A549 (cell line): ENCODE measurements around the gene GPANK1. TPM values are rescaled to one million over a fixed set of nuclear protein-coding genes. Genes with fewer than 3 reads are reported as not detected.
A peak's percentile ranks its signal among the peaks of the same experiment; 100 is the strongest.

ENCODE experiments used
- ATAC-seq, 2 experiments: fragments of 200-7000 bp in 1 of 2; fragments of >200 bp in 1 of 2; cut with Nextera tagmentation in 1 of 2; cut with Tn5 transposase in 1 of 2; 3 replicates each; pipeline versions ENCODE4 v1.8.0 to v1.9.1; 2018 to 2020; ENCODE audit warnings: mild to moderate bottlenecking in 1 of 2, moderate library complexity in 1 of 2
- CTCF ChIA-PET: fragments of 300-600 bp; sonication (Branson Sonifier 250); formaldehyde crosslinking; extraction: SDS; loops from one replicate; lab custom pipeline; 2021; ENCODE audit warnings: antibody characterized with exemption, inconsistent platforms; lab: Yijun Ruan, JAX
- POLR2A ChIA-PET: fragments of 350-600 bp; formaldehyde crosslinking; extraction: SDS; loops from one replicate; lab custom pipeline; 2021; ENCODE audit warnings: antibody characterized with exemption, inconsistent platforms; lab: Yijun Ruan, JAX
- DNase-seq, 2 experiments: peaks; one replicate each; pipeline versions ENCODE4 v3.0.0 to v3.0.0-alpha.2; 2011 to 2016; ENCODE audit warnings: low read depth in 1 of 2, low spot score in 1 of 2
- FAIRE-seq: peaks from 2 replicates; lab custom pipeline; 2011; peaks lifted over from hg19 to GRCh38; lab: Jason Lieb, UNC
- H3K27ac ChIP-seq, 2 experiments: fragments of >200 bp; sonication (Bioruptor Twin); formaldehyde crosslinking; 3 replicates each; pipeline ENCODE4 v1.5.1; 2016 to 2017
- H3K4me1 ChIP-seq: fragments of >200 bp; sonication (Bioruptor Twin); formaldehyde crosslinking; 3 replicates; pipeline ENCODE4 v1.6.1; 2016
- H3K4me2 ChIP-seq: fragments of >200 bp; sonication (Bioruptor Twin); formaldehyde crosslinking; 3 replicates; pipeline ENCODE4 v1.6.1; 2016
- H3K4me3 ChIP-seq: fragments of >200 bp; sonication (Bioruptor Twin); formaldehyde crosslinking; 3 replicates; pipeline ENCODE4 v1.5.1; 2016
- H3K9me3 ChIP-seq: fragments of >200 bp; sonication (Bioruptor Twin); formaldehyde crosslinking; 3 replicates; pipeline ENCODE4 v1.6.1; 2016
- BHLHE40 ChIP-seq: IDR thresholded peaks from 2 replicates; pipeline ENCODE4 v1.6.1; 2012; ENCODE audit warnings: low read depth, low read length, inconsistent platforms
- CHD2 ChIP-seq: fragments of 150-350 bp; IDR thresholded peaks from 2 replicates; pipeline ENCODE4 v1.6.1; 2014; ENCODE audit warnings: low read length; ENCODE audit not compliant: partially characterized antibody
- EHF ChIP-seq: fragments of 250-450 bp; sonication (Bioruptor Pico); IDR thresholded peaks from 2 replicates; pipeline ENCODE4 v1.5.0; 2020; ENCODE audit warnings: mild to moderate bottlenecking
- GATA3 ChIP-seq: IDR thresholded peaks from 2 replicates; pipeline ENCODE4 v1.6.1; 2012; ENCODE audit warnings: borderline replicate concordance
- HOXA7 ChIP-seq: fragments of 250-450 bp; sonication (Bioruptor Pico); IDR thresholded peaks from 2 replicates; pipeline ENCODE4 v1.5.0; 2020; ENCODE audit warnings: mild to moderate bottlenecking, moderate library complexity
- MAFK ChIP-seq: fragments of 450-650 bp; IDR thresholded peaks from 2 replicates; pipeline ENCODE4 v1.6.1; 2014; ENCODE audit not compliant: partially characterized antibody
- MAZ ChIP-seq: fragments of 150-350 bp; IDR thresholded peaks from 2 replicates; pipeline ENCODE4 v1.6.1; 2014; ENCODE audit warnings: antibody characterized with exemption, low read depth, low read length, borderline replicate concordance
- NFE2L2 ChIP-seq: fragments of 150-350 bp; conservative IDR thresholded peaks from 2 replicates; pipeline ENCODE4 v1.6.1; 2014; ENCODE audit warnings: low read length
- PHF8 ChIP-seq: fragments of 200-600 bp; sonication (generic); IDR thresholded peaks from 2 replicates; pipeline ENCODE4 v1.6.1; 2016; ENCODE audit warnings: low read depth, mild to moderate bottlenecking, antibody characterized with exemption, moderate library complexity, borderline replicate concordance
- POLR2A ChIP-seq: IDR thresholded peaks from 2 replicates; pipeline ENCODE4 v1.6.1; 2012; ENCODE audit warnings: mild to moderate bottlenecking, low read length
- RCOR1 ChIP-seq: fragments of 150-350 bp; IDR thresholded peaks from 2 replicates; pipeline ENCODE4 v1.6.1; 2014; ENCODE audit warnings: antibody characterized with exemption, low read length, low read depth
- RNF2 ChIP-seq: fragments of 200-600 bp; sonication (generic); IDR thresholded peaks from 2 replicates; pipeline ENCODE4 v1.6.1; 2016; ENCODE audit warnings: low read depth, mild to moderate bottlenecking, antibody characterized with exemption, moderate library complexity, borderline replicate concordance
- SMC3 ChIP-seq: fragments of >200 bp; sonication (Bioruptor Twin); formaldehyde crosslinking; IDR thresholded peaks from 3 replicates; pipeline ENCODE4 v1.6.1; 2018; ENCODE audit warnings: inconsistent platforms
- SREBF2 ChIP-seq: fragments of 450-650 bp; IDR thresholded peaks from 2 replicates; pipeline ENCODE4 v1.6.1; 2014; ENCODE audit warnings: mild to moderate bottlenecking, moderate library complexity
- TFCP2L1 ChIP-seq: fragments of 250-450 bp; sonication (Bioruptor Pico); IDR thresholded peaks from 2 replicates; pipeline ENCODE4 v1.5.0; 2021; ENCODE audit warnings: mild to moderate bottlenecking
- ZC3H11A ChIP-seq: fragments of 450-650 bp; IDR thresholded peaks from 2 replicates; pipeline ENCODE4 v1.6.1; 2014; ENCODE audit warnings: antibody characterized with exemption, mild to moderate bottlenecking
- WGBS: methylation state at CpG from one replicate; pipeline ENCODE4 v1.1.6; 2017; ENCODE audit errors: missing lambda C conversion rate; 5-methylcytosine and 5-hydroxymethylcytosine counted together
- polyA plus RNA-seq, 4 experiments: library from polyadenylated mRNA; depleted of rRNA in 3 of 4; stranded (reverse); fragments of >200 nt; fragmentation: RNase III in 1 of 4; extraction: RNeasy Plus Mini Kit Qiagen cat#74134 plus additional on column Dnase treatment in 1 of 4; gene quantifications; 2 replicates in 3 of 4; 3 replicates in 1 of 4; pipeline ENCODE4 v1.2.3, GENCODE V29; 2011 to 2017
- TF ChIP-seq, protein P1 (sequence below): fragments of 200-600 bp; sonication (generic); IDR thresholded peaks from 2 replicates; pipeline ENCODE4 v1.6.1; 2016; ENCODE audit warnings: antibody characterized with exemption, mild to moderate bottlenecking, moderate library complexity
- TF ChIP-seq, protein P2 (sequence below): IDR thresholded peaks from 2 replicates; pipeline ENCODE4 v1.6.1; 2012
- TF ChIP-seq, protein P3 (sequence below): fragments of 450-650 bp; IDR thresholded peaks from 2 replicates; pipeline ENCODE4 v1.6.1; 2014; ENCODE audit warnings: antibody characterized with exemption

Gene GPANK1
- polyA plus RNA-seq, 2 of the 4 experiments (the other 2 are of a cell fraction), result 11.0 TPM

DNA sequence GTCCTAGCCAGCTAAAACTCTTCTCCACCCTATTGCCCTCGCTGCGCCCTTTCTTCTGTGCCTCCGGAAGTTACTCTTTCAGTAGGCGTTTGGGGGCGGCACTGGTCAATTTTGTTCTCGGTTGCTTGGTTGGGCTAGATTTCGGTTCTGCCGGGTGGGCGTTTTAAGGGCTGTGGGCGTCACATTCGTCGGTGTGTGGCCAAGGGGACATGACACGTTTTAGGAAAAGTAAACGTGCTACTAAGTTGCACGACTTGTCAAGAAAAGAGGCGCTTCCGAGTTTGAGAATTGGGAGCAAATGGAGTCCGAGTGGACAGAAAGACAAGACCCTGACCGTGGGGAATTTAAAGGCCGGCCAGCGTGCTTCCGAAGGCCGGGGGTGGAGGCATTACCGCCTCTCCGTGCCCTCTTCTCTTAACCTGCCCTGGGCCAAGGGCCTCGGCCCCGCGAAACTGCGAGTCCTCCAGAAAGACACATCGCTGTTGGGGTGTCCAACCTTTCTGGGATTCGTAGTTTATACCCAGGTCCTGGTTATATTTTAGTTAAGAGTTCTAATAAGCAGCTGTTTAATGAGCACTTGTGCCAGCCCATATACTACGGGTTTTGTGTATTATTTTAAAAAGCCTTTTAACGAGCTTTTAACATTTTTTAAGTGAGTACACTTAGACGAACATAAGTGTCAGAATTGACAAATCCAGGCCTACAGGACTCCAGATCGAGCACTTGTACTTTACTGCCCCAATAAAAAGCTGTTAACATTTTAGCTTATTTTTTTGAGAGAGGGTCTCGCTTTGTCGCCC, 11.7 kb downstream of the GPANK1 start (continued):
- TF ChIP-seq, protein P1, sequence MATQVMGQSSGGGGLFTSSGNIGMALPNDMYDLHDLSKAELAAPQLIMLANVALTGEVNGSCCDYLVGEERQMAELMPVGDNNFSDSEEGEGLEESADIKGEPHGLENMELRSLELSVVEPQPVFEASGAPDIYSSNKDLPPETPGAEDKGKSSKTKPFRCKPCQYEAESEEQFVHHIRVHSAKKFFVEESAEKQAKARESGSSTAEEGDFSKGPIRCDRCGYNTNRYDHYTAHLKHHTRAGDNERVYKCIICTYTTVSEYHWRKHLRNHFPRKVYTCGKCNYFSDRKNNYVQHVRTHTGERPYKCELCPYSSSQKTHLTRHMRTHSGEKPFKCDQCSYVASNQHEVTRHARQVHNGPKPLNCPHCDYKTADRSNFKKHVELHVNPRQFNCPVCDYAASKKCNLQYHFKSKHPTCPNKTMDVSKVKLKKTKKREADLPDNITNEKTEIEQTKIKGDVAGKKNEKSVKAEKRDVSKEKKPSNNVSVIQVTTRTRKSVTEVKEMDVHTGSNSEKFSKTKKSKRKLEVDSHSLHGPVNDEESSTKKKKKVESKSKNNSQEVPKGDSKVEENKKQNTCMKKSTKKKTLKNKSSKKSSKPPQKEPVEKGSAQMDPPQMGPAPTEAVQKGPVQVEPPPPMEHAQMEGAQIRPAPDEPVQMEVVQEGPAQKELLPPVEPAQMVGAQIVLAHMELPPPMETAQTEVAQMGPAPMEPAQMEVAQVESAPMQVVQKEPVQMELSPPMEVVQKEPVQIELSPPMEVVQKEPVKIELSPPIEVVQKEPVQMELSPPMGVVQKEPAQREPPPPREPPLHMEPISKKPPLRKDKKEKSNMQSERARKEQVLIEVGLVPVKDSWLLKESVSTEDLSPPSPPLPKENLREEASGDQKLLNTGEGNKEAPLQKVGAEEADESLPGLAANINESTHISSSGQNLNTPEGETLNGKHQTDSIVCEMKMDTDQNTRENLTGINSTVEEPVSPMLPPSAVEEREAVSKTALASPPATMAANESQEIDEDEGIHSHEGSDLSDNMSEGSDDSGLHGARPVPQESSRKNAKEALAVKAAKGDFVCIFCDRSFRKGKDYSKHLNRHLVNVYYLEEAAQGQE, result no peak
- TF ChIP-seq POLR2A (no peak), SMC3 (no peak), HOXA7 (peak; percentile 5; the same call in 1 of the 2 replicates), SREBF2 (no peak)

DNA sequence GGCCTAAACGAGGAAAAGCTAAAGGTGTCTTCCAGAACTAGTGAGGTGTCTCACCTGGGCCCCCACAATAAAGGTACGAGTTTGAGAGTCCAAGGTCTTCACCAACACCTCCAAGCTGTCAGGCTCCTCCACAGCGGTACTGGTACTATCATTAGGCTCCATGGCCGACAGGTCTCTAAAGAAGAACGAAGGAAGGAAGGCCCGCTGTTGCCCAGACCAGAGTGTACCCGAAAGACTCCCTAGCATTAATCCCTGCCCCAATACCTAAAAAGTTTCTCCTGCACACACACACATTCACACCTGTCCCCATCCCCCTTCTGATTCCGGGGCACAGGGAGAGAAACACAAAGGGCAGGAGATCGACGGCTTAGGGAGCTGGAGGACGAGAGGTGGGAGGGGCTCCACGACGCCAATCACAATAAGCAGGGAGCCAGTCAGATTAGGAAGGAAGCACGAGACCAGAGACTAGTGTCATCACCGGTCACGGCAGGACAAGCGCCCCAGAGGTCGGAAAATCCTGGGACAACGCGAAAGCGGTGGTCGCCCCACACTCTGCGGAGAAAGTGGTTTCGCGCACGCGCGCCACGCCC, 13.1 kb downstream of the GPANK1 start:
- TF ChIP-seq PHF8 (no peak), ZC3H11A (no peak), EHF (CRISPR knock-in tag) (no peak), BHLHE40 (0 out of 2 replicates have a peak, but pooled peaks have one; percentile 18), NFE2L2 (no peak), MAFK (no peak)
- TF ChIP-seq, protein P2, sequence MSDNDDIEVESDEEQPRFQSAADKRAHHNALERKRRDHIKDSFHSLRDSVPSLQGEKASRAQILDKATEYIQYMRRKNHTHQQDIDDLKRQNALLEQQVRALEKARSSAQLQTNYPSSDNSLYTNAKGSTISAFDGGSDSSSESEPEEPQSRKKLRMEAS, result no peak
- TF ChIP-seq, protein P1, result no peak
- Histone ChIP-seq H3K9me3 (no peaks in the 10 kb centered on the region), H3K27ac (peak overlapping the region; percentile 91 to 99), H3K4me3 (peak overlapping the region; percentile 69), H3K4me1 (peaks cover 10% of the 10 kb centered on the region; the same call in 2 of the 3 replicates), H3K4me2 (peak overlapping the region; percentile 83)
- CTCF ChIA-PET, result interaction anchor here (1.4 to 2.4 kb wide), 3 partner anchors 9 to 105 kb away, joined by 5 to 12 read pairs (median 6); partner anchors contain the start of gene ATP6V1G2
- POLR2A ChIA-PET, result interaction anchor here (0.7 to 1.8 kb wide), 13 partner anchors 9 to 246 kb away, joined by 3 to 14 read pairs (median 4); partner anchors contain the start of genes C6orf47, CSNK2B, DDX39B and EHMT2
- peak; percentile 58 to 66 for DNase-seq
- FAIRE-seq, result no peak
- WGBS, result 6% methylated on average over 22 of the region's 29 CpGs
- ATAC-seq, result peak; percentile 79 to 80

DNA sequence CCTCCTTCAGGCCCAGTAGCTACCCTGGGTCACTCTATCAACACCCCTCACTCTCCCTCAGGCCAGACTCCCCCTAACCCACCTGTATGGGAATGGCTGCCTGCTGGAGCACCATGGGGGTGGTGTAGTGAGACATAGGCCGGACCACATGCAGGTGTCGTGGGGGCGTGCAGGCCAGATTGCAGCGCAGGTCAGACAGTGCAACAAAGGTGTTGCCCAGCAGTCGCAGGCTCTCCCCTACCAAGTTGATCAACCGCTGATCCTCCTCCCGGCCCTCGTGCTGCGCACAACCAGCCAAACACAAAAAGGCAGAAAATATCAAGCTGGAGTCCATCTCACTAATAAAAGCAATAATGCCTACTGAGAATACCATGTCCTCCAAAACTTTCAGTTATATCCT, 19.5 kb downstream of the GPANK1 start:
- H3K4me3 ChIP-seq, result no peak overlapping the region
- 95% methylated on average over 9 of the region's 9 CpGs for WGBS
- no peak for ATAC-seq
- no peak overlapping the region for H3K4me2 ChIP-seq
- ChIA-PET POLR2A (no interaction called here), CTCF (interaction anchor here (1.6 kb wide), 1 partner anchor 12 kb away, joined by 3 read pairs; no protein-coding TSS in a partner anchor)
- no peak for DNase-seq
- TF ChIP-seq GATA3, result no peak
- TF ChIP-seq HOXA7, result no peak
- TF ChIP-seq, protein P3, sequence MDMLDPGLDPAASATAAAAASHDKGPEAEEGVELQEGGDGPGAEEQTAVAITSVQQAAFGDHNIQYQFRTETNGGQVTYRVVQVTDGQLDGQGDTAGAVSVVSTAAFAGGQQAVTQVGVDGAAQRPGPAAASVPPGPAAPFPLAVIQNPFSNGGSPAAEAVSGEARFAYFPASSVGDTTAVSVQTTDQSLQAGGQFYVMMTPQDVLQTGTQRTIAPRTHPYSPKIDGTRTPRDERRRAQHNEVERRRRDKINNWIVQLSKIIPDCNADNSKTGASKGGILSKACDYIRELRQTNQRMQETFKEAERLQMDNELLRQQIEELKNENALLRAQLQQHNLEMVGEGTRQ, result no peak
- TF ChIP-seq RNF2, result no peak
- TF ChIP-seq MAZ, result no peak
- no peak for TF ChIP-seq CHD2
- no peak for TF ChIP-seq RCOR1
- no peak for TF ChIP-seq NFE2L2
- TF ChIP-seq TFCP2L1 (CRISPR knock-in tag), result no peak
- no peaks in the 10 kb centered on the region for H3K4me1 ChIP-seq
- no peak for FAIRE-seq
- H3K9me3 ChIP-seq, result no peaks in the 10 kb centered on the region
- H3K27ac ChIP-seq, result no peak overlapping the region
